ENCODE data around the gene TMCC1. TPM values are rescaled to one million over a fixed set of nuclear protein-coding genes. Genes with fewer than 3 reads are reported as not detected.

Gene TMCC1
- total RNA-seq, 4 donors from 2014 or later = 23.2 to 78.7 (median 54.1) TPM

GRCh38 chr3:129688271-129688895, 205.1 kb downstream of the TMCC1 start:
- H3K4me1 ChIP-seq = peaks cover 0 to 5% of the 10 kb centered on the region in 2 donors
- intact Hi-C loops (cut with DNase I; ENCODE audit: low total_unique reads) = no loop called here
- H3K9me3 ChIP-seq = no peaks in the 10 kb centered on the region
- TF ChIP-seq CTCF (IDR thresholded peaks at IDR 0.05) = no peak
- TF ChIP-seq POLR2A (IDR thresholded peaks at IDR 0.05) = no peak
- H3K36me3 ChIP-seq = no peaks in the 10 kb centered on the region
- no peaks in the 10 kb centered on the region for H3K27me3 ChIP-seq
- H3K4me3 ChIP-seq = peak overlapping the region in 1 of 2 donors; percentile 23
- peak; percentile 66 to 68 for DNase-seq
- peak overlapping the region; percentile 50 to 59 for H3K27ac ChIP-seq

- TF ChIP-seq CTCF (IDR thresholded peaks at IDR 0.05) (no peak), POLR2A (IDR thresholded peaks at IDR 0.05) (no peak)
- Histone ChIP-seq H3K27ac (peak overlapping the region in 1 of 2 donors; percentile 59), H3K4me3 (no peak overlapping the region), H3K36me3 (no peaks in the 10 kb centered on the region), H3K4me1 (peaks cover 0 to 5% of the 10 kb centered on the region in 2 donors), H3K27me3 (no peaks in the 10 kb centered on the region), H3K9me3 (no peaks in the 10 kb centered on the region)
- intact Hi-C loops (cut with DNase I; ENCODE audit: low total_unique reads) = no loop called here
- no peak for DNase-seq
These were observed 205.9 kb downstream of the TMCC1 start for GRCh38 chr3:129687586-129688125.

- TF ChIP-seq CTCF (IDR thresholded peaks at IDR 0.05) = no peak
- TF ChIP-seq POLR2A (IDR thresholded peaks at IDR 0.05) = no peak
- no peak overlapping the region for H3K27ac ChIP-seq
- intact Hi-C loops (cut with DNase I; ENCODE audit: low total_unique reads) = no loop called here
- no peaks in the 10 kb centered on the region for H3K36me3 ChIP-seq
- DNase-seq = no peak
- H3K4me3 ChIP-seq = no peak overlapping the region
- no peaks in the 10 kb centered on the region for H3K9me3 ChIP-seq
- no peaks in the 10 kb centered on the region for H3K27me3 ChIP-seq
- H3K4me1 ChIP-seq = peaks cover 0 to 5% of the 10 kb centered on the region in 2 donors
These were observed 206.6 kb downstream of the TMCC1 start for GRCh38 chr3:129686941-129687340.

GRCh38 chr3:129684270-129684669, 209.2 kb downstream of the TMCC1 start:
- TF ChIP-seq CTCF (IDR thresholded peaks at IDR 0.05) = no peak
- TF ChIP-seq POLR2A (IDR thresholded peaks at IDR 0.05) = no peak
- no peak overlapping the region for H3K27ac ChIP-seq
- H3K9me3 ChIP-seq = no peaks in the 10 kb centered on the region
- no peaks in the 10 kb centered on the region for H3K36me3 ChIP-seq
- no peaks in the 10 kb centered on the region for H3K27me3 ChIP-seq
- intact Hi-C loops (cut with DNase I; ENCODE audit: low total_unique reads) = no loop called here
- DNase-seq = no peak
- peaks cover 0 to 5% of the 10 kb centered on the region in 2 donors for H3K4me1 ChIP-seq
- no peak overlapping the region for H3K4me3 ChIP-seq

- intact Hi-C loops (cut with DNase I; ENCODE audit: low total_unique reads) = no loop called here
- H3K27me3 ChIP-seq = no peaks in the 10 kb centered on the region
- no peak overlapping the region for H3K27ac ChIP-seq
- TF ChIP-seq CTCF (IDR thresholded peaks at IDR 0.05) (no peak), POLR2A (IDR thresholded peaks at IDR 0.05) (no peak)
- H3K9me3 ChIP-seq = no peaks in the 10 kb centered on the region
- H3K4me3 ChIP-seq = no peak overlapping the region
- no peak for DNase-seq
- peaks cover 0 to 5% of the 10 kb centered on the region in 2 donors for H3K4me1 ChIP-seq
- no peaks in the 10 kb centered on the region for H3K36me3 ChIP-seq
These were observed 210.3 kb downstream of the TMCC1 start for GRCh38 chr3:129683201-129683600.
